HG03135 (cell line): ENCODE data around the gene PIH1D2.
A peak's percentile ranks its signal among the peaks of the same experiment; 100 is the strongest.
"Not testable (repeated sequence)": the region's sequence is repeated elsewhere in the genome, so short reads cannot be mapped to it uniquely, and the experiment has no call there.

Source experiments
- ATAC-seq: cut with Tn5 transposase; IDR thresholded peaks from one replicate; pipeline ENCODE4 v1.9.1; 2021; ENCODE audit warnings: mild to moderate bottlenecking, moderate library complexity; ENCODE audit not compliant: unreplicated experiment

Gene PIH1D2

GRCh38 chr11:112073941-112074811 lies at the start of gene PIH1D2, which contains the start of gene NKAPD1:
Gene PIH1D2 (minus strand): TSS chr11:112074017. CDS start chr11:112073174, 843 bp downstream.
Gene NKAPD1 (plus strand): TSS chr11:112074299. CDS start chr11:112075575, 1,276 bp downstream.
- ATAC-seq: peak; percentile 90

DNA sequence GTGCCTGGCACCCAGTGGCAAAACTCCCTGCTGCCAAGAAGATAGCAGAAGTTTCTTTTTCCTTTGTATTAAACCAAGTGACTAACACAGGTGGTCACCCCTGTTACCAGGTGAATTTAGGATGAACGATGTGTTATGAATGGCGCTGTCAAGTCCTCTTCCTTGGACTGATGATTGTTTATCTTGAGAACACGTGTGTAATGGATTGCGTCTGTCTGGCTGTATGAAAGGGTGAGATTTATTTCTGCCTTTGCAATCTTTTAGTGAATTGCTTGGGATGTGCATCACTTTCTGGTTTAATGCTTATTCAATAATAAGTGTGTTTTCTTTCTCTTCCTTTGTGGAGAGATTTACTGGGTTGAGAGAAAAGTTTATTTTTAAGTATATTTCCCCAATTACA lies 49.3 kb upstream of the PIH1D2 start:
- no peak for ATAC-seq

DNA sequence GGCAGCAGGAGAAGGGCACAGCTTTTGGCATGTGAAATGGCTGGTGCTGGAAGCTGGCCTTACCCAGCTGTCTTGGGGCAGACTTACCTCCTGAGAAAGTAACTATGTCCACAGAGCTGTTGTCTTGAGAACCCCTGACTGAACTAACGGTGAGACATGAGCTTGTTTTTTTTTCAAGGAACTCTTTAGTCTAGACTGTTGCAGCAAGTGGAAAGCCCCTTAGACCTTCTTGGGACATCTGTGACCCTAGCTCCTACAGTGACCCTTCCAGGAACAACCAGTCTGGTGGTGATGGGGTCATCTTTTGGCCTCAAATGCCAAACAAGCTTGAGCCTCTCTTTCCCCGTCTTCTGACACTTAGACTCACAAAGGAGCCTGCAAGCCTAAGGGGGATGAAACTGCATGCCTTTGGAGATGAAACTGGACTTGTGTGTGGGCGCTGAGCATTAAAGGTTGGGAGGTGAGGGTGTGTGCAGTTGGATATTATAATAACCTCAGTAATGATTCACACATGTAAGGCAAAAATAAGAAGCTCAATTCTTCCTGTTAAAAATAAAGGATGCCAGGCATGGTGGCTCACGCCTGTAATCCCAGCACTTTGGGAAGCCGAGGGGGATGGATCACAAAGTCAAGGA lies 48.3 kb upstream of the PIH1D2 start:
- ATAC-seq: no peak

GRCh38 chr11:112118176-112118575 lies 44.4 kb upstream of the PIH1D2 start:
- ATAC-seq: no peak

- ATAC-seq: no peak
Measured at GRCh38 chr11:112115386-112115785, 41.6 kb upstream of the PIH1D2 start.

DNA sequence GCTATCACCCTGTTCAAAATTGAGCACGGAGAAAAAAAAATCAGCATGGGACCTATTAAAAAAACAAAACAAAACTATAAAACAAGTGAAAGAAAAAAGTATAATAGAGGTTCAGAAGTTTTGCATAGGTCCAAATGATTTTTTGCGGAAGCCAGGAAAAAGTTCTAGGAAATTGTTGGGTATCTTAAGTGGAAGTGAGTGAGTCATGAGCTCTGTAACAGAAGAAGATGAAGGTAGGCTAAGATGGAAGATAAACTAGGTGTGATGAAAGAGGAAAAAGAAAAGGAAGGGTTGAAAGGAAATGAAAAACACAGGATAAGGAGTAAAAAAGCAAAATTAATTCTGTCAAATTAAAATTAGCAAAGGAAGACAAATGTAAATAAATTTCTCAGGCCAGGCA lies 40.6 kb upstream of the PIH1D2 start:
- ATAC-seq: no peak

DNA sequence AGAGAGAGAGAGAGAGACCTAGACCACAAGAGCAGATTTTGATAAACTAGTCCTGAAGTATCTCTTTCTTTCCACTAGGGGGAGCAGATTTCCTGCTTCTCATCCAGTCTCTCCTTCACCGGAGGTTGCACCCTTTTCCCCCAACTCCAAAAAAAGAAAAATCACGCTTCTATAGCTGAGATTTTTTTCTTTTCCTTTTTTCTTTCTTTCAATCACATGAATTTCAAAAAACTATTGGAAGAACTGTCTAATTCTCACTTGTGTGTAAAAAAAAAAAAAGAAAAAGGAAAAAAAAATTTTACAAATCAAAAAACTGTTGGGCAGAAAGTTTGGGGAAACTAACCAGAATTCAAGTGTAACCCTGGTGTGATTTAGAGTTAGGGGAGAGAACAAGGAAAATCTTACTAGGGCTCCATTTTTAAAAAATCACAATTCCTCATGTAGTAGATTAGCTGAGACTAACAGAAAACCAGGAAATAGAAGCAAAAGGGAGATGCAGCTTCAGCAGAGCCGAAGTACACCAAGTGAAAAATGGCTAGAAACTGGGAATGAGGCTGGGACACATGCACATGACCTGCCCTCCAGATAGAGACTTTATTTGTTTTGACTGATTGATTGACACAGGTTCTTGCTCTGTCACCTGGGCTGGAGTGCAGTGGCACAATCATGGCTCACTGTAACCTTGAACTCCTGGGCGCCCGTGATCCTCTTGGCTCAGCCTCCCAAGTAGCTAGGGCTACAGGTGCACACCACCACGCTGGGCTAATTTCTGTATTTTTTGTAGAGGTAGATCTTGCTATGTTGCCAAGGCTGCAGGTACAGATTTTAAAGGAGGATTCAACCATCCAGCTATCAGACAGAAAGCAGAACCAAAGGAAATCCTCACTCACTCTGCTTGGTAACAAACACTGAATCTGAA lies 40.0 kb upstream of the PIH1D2 start:
- no peak for ATAC-seq

DNA sequence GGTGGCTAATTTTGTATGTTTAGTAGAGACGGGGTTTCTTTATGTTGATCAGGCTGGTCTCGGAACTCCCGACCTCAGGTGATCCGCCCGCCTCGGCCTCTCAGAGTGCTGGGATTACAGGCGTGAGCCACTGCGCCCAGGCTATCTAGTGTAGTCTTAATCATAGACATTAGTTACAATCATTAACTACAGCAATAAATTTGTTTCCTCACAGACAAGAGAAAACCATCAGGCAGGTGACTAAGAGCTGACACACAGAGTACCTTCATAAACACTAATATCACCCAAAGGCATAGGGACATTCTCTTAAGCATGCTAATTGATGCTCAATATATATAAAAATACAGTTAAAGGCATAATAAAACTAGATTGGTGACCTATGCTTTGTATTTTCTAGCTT lies 32.3 kb upstream of the PIH1D2 start:
- ATAC-seq: no peak

DNA sequence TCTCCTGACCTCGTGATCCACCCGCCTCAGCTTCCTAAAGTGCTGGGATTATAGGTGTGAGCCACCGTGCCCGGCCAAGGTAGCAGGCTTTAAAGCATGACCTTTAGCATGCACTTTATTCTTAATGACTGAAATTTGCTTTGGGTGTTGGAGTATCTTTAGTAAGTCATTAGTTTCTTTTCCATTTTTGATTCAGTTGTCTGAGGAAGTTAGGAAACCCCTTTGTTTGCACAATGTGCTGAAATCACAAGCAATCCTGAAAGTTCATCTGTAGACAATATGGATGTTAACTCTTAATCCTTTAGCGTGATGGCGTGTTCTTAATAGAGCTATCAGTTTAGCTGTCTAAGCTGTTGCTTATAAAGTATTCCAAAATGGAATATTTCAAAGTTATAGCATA lies 29.6 kb upstream of the PIH1D2 start:
- no peak for ATAC-seq

- ATAC-seq: no peak
Measured at GRCh38 chr11:112100462-112100861, 26.6 kb upstream of the PIH1D2 start.

DNA sequence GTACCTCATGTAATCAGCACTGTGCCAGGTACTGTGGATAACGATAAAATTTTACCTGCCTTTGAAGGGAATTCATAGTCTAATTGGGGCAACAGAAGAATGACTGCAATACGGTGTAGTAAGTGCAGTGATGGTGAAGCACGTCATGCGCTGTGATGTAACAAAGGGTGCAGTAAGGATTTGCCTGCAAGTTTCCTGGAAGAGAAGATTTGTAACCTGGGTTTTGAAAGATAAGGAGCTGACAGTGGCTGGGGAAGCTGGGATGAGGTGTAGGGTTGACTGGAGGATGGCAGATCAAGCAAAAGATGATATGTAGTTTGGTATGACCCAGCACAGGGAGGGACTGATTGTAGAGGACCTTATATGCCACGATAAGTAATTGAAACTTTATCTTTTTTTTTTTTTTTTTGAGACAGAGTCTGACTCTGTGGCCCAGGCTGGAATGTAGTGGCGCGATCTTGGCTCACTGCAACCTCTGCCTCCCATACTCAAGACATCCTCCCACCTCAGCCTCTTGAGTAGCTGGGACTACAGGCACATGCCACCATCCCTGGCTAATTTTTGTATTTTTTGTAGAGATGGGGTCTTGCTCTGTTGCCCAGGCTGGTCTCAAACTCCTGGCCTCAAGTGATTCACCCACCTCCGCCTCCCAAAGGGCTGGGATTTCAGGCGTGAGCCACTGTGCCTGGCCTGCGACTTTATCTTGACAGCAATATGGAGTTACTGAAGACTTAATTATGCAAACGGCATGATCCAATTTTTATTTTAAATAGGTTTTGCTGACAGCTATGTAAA lies 24.1 kb upstream of the PIH1D2 start:
- ATAC-seq: no peak

DNA sequence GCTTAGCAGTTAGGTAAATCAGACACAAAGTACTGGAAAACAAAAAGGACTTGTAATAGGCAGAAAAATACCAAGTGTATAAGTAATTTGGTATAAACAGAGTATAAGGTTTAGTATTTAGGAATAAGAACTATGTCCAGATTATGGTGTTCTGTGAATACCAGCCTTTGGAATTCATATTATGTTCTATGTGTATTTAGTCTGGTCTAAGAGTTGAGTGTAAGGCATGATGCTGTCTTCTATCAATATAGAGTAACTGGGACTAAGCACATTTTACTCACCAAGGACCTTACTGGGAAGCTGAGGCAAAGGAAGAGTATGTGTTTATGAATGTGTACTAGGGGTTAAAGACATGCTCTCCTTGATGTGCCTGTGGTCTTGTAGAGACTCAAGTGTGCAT lies 22.4 kb upstream of the PIH1D2 start:
- ATAC-seq: no peak

GRCh38 chr11:112095302-112095701 lies 21.5 kb upstream of the PIH1D2 start:
- ATAC-seq: not testable (repeated sequence)

- no peak for ATAC-seq
Measured at GRCh38 chr11:112087212-112087611, 13.4 kb upstream of the PIH1D2 start.

DNA sequence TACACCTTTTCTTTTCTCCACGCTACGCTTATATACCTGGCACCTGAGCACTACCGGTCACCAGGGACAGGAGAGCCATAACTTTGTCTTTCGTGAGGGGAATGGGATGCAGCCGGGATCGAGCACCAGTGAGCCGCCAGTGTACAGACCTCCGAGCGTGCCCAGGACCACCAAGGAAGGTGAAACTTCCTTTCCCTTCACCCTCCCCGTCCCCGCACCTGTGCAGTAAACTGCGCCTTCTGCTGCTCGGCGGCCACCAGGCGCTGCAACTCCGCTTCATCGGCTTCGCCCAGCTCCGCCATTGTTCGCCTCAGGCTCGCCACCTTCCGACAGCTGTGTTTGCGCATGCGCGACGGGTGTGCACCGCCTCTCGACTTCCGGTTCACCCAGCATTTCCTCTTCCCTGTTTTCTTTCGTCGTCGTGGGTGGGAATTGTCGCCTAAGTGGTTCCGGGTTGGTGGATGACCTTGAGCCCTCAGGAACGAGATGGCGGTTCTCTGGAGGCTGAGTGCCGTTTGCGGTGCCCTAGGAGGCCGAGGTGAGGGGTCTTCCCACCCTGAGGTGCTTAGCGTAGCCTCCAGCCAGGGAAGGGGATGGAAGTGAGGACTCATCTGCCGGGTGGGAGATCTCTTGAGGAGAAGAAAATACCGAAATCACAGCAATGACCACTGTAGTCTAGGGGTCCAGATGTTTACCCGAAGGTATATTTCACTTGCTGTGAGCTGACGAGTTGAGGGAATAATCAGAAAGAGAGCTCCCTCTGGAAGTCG lies 12.8 kb upstream of the PIH1D2 start, which contains the start of the genes SDHD and TIMM8B:
Gene SDHD (plus strand): TSS at position 452 of the 770 bp plus-strand sequence. CDS start 35 bp downstream, at position 487.
Gene TIMM8B (minus strand): TSS at position 335 of the 770 bp plus-strand sequence. CDS start 33 bp downstream, at position 302.
- ATAC-seq: peak; percentile 87

DNA sequence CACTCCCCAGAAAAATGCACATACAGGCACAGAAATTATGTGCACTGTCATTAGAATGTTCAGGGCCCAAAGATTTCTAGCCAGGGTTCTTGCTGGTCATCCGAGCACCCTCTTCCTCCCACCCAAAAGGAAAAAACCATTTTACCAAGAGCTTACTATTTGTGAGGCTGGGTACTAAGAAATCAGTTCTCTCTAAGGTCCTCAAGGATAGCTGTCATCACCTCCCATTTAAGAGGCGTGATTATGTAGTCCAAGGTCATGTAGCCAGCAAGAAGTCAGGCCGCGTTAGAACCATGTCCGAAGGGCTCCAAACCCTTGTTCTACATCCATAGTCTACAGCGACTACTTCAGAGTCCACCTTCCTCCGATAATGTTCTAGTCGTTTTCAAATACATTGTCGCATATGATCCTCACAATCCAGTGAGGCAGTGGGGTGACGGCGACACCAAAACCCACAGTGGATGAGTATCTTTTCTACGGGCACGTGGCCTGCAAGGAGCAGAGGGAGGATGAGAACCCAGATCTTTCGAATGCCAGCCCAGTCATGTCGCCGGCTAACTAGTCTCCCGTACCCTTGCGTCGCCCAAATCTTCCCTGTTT lies 12.1 kb upstream of the PIH1D2 start:
- ATAC-seq: peak; percentile 36

DNA sequence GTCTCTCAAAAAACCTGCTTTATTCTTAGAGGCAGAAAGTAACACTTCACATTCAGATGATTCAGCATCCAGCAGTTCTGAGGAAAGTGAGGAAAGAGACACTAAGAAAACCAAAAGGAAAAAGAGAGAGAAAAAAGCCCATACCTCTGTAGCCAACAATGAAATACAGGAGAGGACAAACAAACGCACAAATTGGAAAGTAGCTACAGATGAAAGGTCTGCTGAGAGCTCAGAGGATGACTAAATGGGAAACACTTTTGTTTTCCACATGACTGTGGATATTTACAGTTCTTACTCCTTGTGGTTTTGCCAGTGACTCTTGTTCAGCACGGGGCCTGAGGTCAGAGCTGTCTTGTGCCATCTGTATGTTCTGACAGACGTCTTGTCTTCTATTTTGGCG lies 8.9 kb upstream of the PIH1D2 start:
- no peak for ATAC-seq

- ATAC-seq: no peak
Measured at GRCh38 chr11:112062923-112063322, 10.9 kb downstream of the PIH1D2 start.

DNA sequence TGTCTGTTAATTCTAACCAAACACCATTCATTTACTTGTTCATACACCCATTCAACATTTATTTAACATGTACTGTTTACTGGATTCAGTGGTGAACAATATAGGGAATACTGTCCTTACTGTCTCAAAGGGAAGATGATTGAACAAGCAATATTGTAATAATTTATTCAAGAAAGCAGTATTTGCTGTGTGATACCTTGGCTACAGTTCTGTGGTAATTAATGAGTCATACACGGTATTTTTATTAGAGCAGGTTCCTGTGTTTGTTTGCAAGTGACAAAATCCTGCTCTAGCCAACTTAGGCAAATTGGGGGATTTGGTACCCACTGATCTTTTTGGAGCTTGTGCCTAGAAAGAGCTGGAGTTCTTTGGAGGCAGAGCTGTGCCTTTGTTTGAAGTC lies 15.7 kb downstream of the PIH1D2 start:
- ATAC-seq: no peak
